ENCODE results near the gene CPA3. TPM values are rescaled to one million over a fixed set of nuclear protein-coding genes. Genes with fewer than 3 reads are reported as not detected.

Gene CPA3
- total RNA-seq, 1 donor = not detected

DNA sequence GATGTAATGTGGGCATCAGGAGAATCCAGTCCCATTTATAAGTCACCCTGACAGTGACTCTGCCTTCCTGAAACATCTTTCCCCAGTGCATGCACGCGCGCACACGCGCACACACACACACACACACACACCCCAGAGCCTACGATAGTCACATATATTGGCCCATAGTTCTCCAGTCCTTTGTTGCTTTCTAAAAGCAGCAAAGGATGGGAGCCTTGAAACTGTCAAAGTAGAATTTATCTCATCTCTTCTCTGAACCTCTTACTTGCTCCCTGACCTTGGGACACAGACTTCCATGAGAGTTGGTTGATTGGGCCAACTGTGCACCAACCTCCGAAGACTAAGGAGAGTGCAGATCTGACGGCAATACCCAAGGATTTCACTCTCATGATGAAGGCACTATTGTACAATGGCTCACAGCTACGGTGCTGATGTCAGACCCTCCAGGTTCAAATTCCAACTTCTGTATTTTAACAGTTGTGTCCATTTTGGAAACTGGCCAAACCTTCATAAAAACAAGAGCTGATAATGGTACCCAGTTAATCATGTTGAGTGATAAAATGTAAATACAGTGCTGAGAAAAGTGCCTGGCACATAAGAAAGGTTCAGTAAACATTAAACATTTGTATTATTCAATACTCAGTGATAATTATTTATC, 8.3 kb downstream of the CPA3 start:
- no peak overlapping the region for H3K4me3 ChIP-seq (ENCODE audit: low read depth, low read length)
- DNase-seq (ENCODE audit: low read depth) = no peak
- TF ChIP-seq, protein P1, sequence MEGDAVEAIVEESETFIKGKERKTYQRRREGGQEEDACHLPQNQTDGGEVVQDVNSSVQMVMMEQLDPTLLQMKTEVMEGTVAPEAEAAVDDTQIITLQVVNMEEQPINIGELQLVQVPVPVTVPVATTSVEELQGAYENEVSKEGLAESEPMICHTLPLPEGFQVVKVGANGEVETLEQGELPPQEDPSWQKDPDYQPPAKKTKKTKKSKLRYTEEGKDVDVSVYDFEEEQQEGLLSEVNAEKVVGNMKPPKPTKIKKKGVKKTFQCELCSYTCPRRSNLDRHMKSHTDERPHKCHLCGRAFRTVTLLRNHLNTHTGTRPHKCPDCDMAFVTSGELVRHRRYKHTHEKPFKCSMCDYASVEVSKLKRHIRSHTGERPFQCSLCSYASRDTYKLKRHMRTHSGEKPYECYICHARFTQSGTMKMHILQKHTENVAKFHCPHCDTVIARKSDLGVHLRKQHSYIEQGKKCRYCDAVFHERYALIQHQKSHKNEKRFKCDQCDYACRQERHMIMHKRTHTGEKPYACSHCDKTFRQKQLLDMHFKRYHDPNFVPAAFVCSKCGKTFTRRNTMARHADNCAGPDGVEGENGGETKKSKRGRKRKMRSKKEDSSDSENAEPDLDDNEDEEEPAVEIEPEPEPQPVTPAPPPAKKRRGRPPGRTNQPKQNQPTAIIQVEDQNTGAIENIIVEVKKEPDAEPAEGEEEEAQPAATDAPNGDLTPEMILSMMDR (IDR thresholded peaks at IDR 0.05; ENCODE audit: insufficient read depth, low read depth, low read length) = no peak

DNA sequence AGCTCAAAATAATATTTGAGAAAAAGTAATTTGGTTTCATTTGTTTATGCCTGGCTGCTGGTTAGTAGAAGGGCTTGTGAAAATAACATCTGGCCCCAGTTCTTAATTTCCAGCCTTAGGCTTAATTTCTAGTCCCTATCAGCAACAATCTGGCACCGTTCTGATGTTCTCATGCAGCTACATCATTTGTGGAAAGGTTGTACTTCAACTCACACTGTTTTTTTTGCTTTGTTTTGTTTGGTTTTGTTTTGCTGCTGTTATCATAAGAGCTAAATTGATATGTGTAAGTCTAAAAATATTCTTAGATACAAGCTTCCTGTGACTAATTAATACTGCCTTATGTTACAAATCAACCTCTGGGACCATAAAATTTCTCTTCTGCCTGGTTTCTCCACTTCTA, 8.9 kb downstream of the CPA3 start:
- no peak for DNase-seq (ENCODE audit: low read depth)
- TF ChIP-seq, protein P1 (IDR thresholded peaks at IDR 0.05; ENCODE audit: insufficient read depth, low read depth, low read length) = no peak
- H3K4me3 ChIP-seq (ENCODE audit: low read depth, low read length) = no peak overlapping the region

DNA sequence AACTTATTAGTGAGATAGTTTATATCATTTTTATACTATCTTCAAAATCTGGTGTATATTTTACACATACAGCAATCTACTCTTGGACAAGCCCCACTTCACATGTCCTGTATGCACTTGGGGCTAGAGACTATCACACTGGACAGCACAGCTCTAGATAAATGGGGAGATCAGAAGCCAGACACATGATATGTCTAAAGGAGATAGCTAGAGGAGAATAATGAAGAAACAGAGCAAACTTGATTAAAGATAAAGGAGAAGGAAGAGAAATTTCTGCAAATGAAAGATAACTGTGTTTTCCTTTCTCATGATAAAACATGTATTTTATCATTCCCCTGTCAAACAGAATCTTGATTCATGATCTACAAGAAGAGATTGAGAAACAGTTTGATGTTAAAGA, 13.0 kb downstream of the CPA3 start:
- TF ChIP-seq, protein P1 (IDR thresholded peaks at IDR 0.05; ENCODE audit: insufficient read depth, low read depth, low read length) = no peak
- H3K4me3 ChIP-seq (ENCODE audit: low read depth, low read length) = no peak overlapping the region
- DNase-seq (ENCODE audit: low read depth) = no peak

DNA sequence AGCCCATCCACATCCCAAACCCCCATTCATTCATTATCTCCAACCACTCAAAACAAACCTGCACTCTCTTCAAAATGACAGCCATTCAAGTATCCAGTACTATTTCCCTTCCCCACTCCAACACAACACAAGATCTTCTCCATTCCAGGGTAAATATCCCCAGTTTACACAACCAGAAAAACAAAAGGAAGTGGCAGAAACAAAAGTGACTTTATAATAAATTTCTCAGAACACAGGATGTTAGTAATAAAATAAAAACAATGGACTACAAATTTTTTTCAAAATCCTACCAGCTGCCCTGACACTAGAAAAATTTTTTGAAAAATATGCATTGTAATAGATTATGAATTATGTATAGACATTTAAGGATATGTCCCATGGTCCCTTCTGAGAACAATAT, 14.2 kb downstream of the CPA3 start:
- no peak for DNase-seq (ENCODE audit: low read depth)
- TF ChIP-seq, protein P1 (IDR thresholded peaks at IDR 0.05; ENCODE audit: insufficient read depth, low read depth, low read length) = no peak
- H3K4me3 ChIP-seq (ENCODE audit: low read depth, low read length) = no peak overlapping the region

DNA sequence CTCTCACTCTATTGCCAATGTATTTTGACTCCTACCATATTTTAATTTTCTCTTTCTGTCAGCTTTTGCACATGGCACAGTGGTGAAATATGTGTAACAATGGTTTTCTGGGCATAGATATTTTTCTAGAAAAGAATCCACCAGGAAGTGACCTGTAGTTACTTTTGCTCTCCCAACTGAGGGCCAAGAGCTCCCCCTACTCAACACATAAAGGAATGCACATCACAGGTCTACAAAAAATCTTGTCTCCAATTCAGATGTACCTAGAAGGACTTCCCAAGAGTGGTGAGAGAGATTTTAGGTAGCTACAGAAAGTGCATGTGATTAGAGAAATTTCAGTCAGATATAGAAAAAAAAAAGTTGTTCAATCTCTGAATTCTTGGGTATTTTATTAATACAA, 15.6 kb downstream of the CPA3 start:
- DNase-seq (ENCODE audit: low read depth) = no peak
- TF ChIP-seq, protein P1 (IDR thresholded peaks at IDR 0.05; ENCODE audit: insufficient read depth, low read depth, low read length) = peak; percentile 19
- no peak overlapping the region for H3K4me3 ChIP-seq (ENCODE audit: low read depth, low read length)

DNA sequence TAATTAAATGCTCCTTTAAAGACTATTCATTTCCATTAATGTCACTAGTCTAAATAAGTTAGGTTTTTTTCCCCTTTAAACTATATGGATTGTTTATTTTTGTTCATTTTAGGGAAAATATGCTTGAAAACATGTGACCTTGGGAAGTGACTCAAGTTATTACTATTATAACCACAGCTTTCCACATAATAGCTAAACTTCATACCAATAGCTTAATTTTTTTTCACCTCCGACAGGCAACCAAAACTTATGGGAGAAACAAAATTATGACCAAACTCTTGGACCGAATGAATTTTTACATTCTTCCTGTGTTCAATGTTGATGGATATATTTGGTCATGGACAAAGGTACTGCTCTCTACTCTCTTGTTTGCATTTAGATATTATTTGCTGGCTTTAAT, 16.2 kb downstream of the CPA3 start:
- no peak for DNase-seq (ENCODE audit: low read depth)
- TF ChIP-seq, protein P1 (IDR thresholded peaks at IDR 0.05; ENCODE audit: insufficient read depth, low read depth, low read length) = no peak
- H3K4me3 ChIP-seq (ENCODE audit: low read depth, low read length) = no peak overlapping the region

DNA sequence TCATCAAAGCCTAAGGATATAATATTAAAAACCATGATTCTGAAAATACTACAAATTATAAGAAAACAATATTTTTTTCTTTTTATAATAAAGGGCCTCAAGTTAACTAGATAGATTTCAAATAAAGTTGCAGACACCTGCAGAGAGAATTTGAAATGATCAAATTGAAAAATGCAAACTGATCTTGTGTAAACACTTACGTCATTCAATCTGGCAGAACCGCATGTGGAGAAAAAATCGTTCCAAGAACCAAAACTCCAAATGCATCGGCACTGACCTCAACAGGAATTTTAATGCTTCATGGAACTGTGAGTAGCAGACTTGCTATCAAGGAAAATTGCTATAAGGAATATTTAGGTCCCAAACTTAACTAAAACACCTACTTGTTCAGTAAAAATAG, 17.2 kb downstream of the CPA3 start:
- TF ChIP-seq, protein P1 (IDR thresholded peaks at IDR 0.05; ENCODE audit: insufficient read depth, low read depth, low read length) = no peak
- no peak overlapping the region for H3K4me3 ChIP-seq (ENCODE audit: low read depth, low read length)
- no peak for DNase-seq (ENCODE audit: low read depth)

All from fibroblast of villous mesenchyme (primary cell).